HuH-7 (cell line): Measurements from ENCODE around the gene CDK5RAP2.

ENCODE experiments used
- DNase-seq: peaks from one replicate; pipeline ENCODE4 v3.0.0; 2011; ENCODE audit warnings: low spot score

CDK5RAP2 gene

GRCh38 chr9:120348951-120349429 is 231.0 kb downstream of the CDK5RAP2 start:
- DNase-seq = peak; percentile 64

GRCh38 chr9:120345379-120345778 is 234.6 kb downstream of the CDK5RAP2 start:
- no peak for DNase-seq

GRCh38 chr9:120344230-120344629 is 235.7 kb downstream of the CDK5RAP2 start:
- no peak for DNase-seq

GRCh38 chr9:120343416-120343815 is 236.6 kb downstream of the CDK5RAP2 start:
- no peak for DNase-seq
